ENCODE data around the gene PCDH10. TPM values are rescaled to one million over a fixed set of nuclear protein-coding genes. Genes with fewer than 3 reads are reported as not detected.

PCDH10 gene
- total and polyA plus RNA-seq, 2 of the 4 experiments (the other 2 are of a cell fraction), result 0.90 to 2.0 TPM

GRCh38 chr4:133131829-133132460 lies 17.1 kb upstream of the PCDH10 start:
- ChIA-PET POLR2A (ENCODE audit: unreplicated experiment) (no interaction called here), CTCF (no interaction called here)
- H3K4me2 ChIP-seq (ENCODE audit: low read depth, low read length), result no peak overlapping the region
- no peak overlapping the region for H2BK15ac ChIP-seq (ENCODE audit: low read depth, low read length)
- H2AFZ ChIP-seq (replicated peaks; ENCODE audit: low read length, poor library complexity), result no peak overlapping the region
- no peak overlapping the region for H3K27ac ChIP-seq (ENCODE audit: insufficient read depth, low read length)
- intact Hi-C loops (cut with micrococcal nuclease) (no loop called here), in situ Hi-C loops (cut with MboI; ENCODE audit: low sequenced_read_pairs) (no loop called here), dilution Hi-C loops (cut with HindIII; ENCODE audit: low sequenced_read_pairs, unreplicated experiment) (no loop called here)
- H4K5ac ChIP-seq (ENCODE audit: low read depth, low read length), result no peak overlapping the region
- DNase-seq (no peak), ATAC-seq (ENCODE audit: low read depth) (no peak)
- no peaks in the 10 kb centered on the region for H3K9me1 ChIP-seq (ENCODE audit: insufficient read depth, low read length)
- H3K4me3 ChIP-seq (ENCODE audit: insufficient read depth, low read depth, low read length), result no peak overlapping the region
- no peaks in the 10 kb centered on the region for H4K20me1 ChIP-seq (ENCODE audit: insufficient read depth, low read length)
- H2BK20ac ChIP-seq (ENCODE audit: low read depth, low read length), result no peak overlapping the region
- no TSS peak for BruUV-seq (replicated peaks)
- no peak overlapping the region for H2BK120ac ChIP-seq (ENCODE audit: low read depth, low read length)
- no peaks in the 10 kb centered on the region for H3K79me1 ChIP-seq (ENCODE audit: low read depth in 1 of 2, low read length in 2 of 2)
- H3K9me3 ChIP-seq (ENCODE audit: control insufficient read depth, insufficient read depth, low read length), result no peaks in the 10 kb centered on the region
- H3K4ac ChIP-seq (ENCODE audit: low read depth, low read length), result no peak overlapping the region
- no peak overlapping the region for H3K9ac ChIP-seq (ENCODE audit: low read depth, low read length)
- no peak overlapping the region for H3K56ac ChIP-seq (ENCODE audit: extremely low read depth, insufficient read depth, low read length)
- H3K14ac ChIP-seq (replicated peaks; ENCODE audit: low read depth, low read length), result no peak overlapping the region
- no peak overlapping the region for H4K8ac ChIP-seq (ENCODE audit: low read depth in 2 of 2, low read length in 2 of 2)
- H2BK5ac ChIP-seq (ENCODE audit: low read depth, low read length, poor library complexity, severe bottlenecking), result no peak overlapping the region
- no peaks in the 10 kb centered on the region for H3K27me3 ChIP-seq (ENCODE audit: control insufficient read depth, insufficient read depth, low read length)
- H3K23ac ChIP-seq (ENCODE audit: low read depth, low read length), result no peak overlapping the region
- no peak overlapping the region for H3K18ac ChIP-seq (ENCODE audit: low read depth, low read length)
- no peak overlapping the region for H2AK5ac ChIP-seq (ENCODE audit: low read depth, low read length)
- no peak overlapping the region for H4K91ac ChIP-seq (ENCODE audit: insufficient read depth, low read depth, low read length)
- WGBS, 2 experiments (ENCODE audit: extremely low coverage in 2 of 2, insufficient read length in 1 of 2), result no CpG with 5 or more reads among the region's 2 CpGs
- TF ChIP-seq MAZ (IDR thresholded peaks at IDR 0.05; ENCODE audit: borderline replicate concordance, low read depth, low read length) (no peak), SMC3 (IDR thresholded peaks at IDR 0.05; ENCODE audit: low read depth, low read length) (no peak), CHD1 (IDR thresholded peaks at IDR 0.05; ENCODE audit: low read depth, low read length) (no peak), CTCF (conservative IDR thresholded peaks at IDR 0.05; ENCODE audit: low read depth, low read length) (no peak), MAFK (IDR thresholded peaks at IDR 0.05; ENCODE audit: low read depth, low read length) (no peak), MXI1 (IDR thresholded peaks at IDR 0.05; ENCODE audit: borderline replicate concordance, low read depth, low read length) (no peak), NFE2L2 (IDR thresholded peaks at IDR 0.05; ENCODE audit: low read depth, low read length) (no peak), CEBPB (IDR thresholded peaks at IDR 0.05; ENCODE audit: low read depth, low read length) (no peak), USF2 (IDR thresholded peaks at IDR 0.05; ENCODE audit: low read depth, low read length) (no peak), RCOR1 (IDR thresholded peaks at IDR 0.05; ENCODE audit: insufficient replicate concordance, low read length) (no peak), ELK1 (IDR thresholded peaks at IDR 0.05; ENCODE audit: borderline replicate concordance, low read depth, low read length) (no peak), RFX5 (IDR thresholded peaks at IDR 0.05; ENCODE audit: low read depth, low read length) (no peak)
- no peak overlapping the region for H2AK9ac ChIP-seq (replicated peaks; ENCODE audit: low read depth, low read length, poor library complexity)
- no peaks in the 10 kb centered on the region for H3K36me3 ChIP-seq (ENCODE audit: control insufficient read depth, insufficient read depth, low read length)
- H3K4me1 ChIP-seq (ENCODE audit: control insufficient read depth, insufficient read depth, low read length), result no peaks in the 10 kb centered on the region
